Activated CD8-positive, alpha-beta memory T cell treated with anti-CD3 and anti-CD28 coated beads, Interleukin-2, amount 50 U/mL, for 24 hours (primary cell): Measurements from ENCODE around the gene ATP8B4.
"Not testable (repeated sequence)": the region's sequence is repeated elsewhere in the genome, so short reads cannot be mapped to it uniquely, and the experiment has no call there.

Experiments used
- DNase-seq: peaks from one replicate; pipeline ENCODE4 v3.0.0-alpha.2; 2020; ENCODE audit errors: extremely low read depth

The ATP8B4 gene

GRCh38 chr15:50109076-50109987, 9.7 kb downstream of the ATP8B4 start:
- no peak for DNase-seq

GRCh38 chr15:50108461-50108860, 10.6 kb downstream of the ATP8B4 start:
- no peak for DNase-seq

- no peak for DNase-seq
Measured at GRCh38 chr15:50107591-50108408, 11.2 kb downstream of the ATP8B4 start.

GRCh38 chr15:50107157-50107556, 11.9 kb downstream of the ATP8B4 start:
- DNase-seq: no peak

GRCh38 chr15:50106457-50106856, 12.6 kb downstream of the ATP8B4 start:
- DNase-seq: no peak

GRCh38 chr15:50100486-50100885, 18.5 kb downstream of the ATP8B4 start:
- DNase-seq: no peak

- DNase-seq: no peak
Measured at GRCh38 chr15:50098545-50098944, 20.5 kb downstream of the ATP8B4 start.

- DNase-seq: no peak
Measured at GRCh38 chr15:50095938-50096821, 22.9 kb downstream of the ATP8B4 start.

- DNase-seq: not testable (repeated sequence)
Measured at GRCh38 chr15:50089386-50089785, 29.6 kb downstream of the ATP8B4 start.

- no peak for DNase-seq
Measured at GRCh38 chr15:50084932-50085331, 34.1 kb downstream of the ATP8B4 start.

GRCh38 chr15:50083424-50084025, 35.5 kb downstream of the ATP8B4 start:
- DNase-seq: no peak

- no peak for DNase-seq
Measured at GRCh38 chr15:50082066-50082465, 37.0 kb downstream of the ATP8B4 start.

- no peak for DNase-seq
Measured at GRCh38 chr15:50077651-50078050, 41.4 kb downstream of the ATP8B4 start.

- no peak for DNase-seq
Measured at GRCh38 chr15:50077176-50077575, 41.9 kb downstream of the ATP8B4 start.

GRCh38 chr15:50075319-50075718, 43.7 kb downstream of the ATP8B4 start:
- DNase-seq: no peak

- DNase-seq: no peak
Measured at GRCh38 chr15:50071551-50072258, 47.3 kb downstream of the ATP8B4 start.

- no peak for DNase-seq
Measured at GRCh38 chr15:50068016-50068415, 51.0 kb downstream of the ATP8B4 start.

- DNase-seq: no peak
Measured at GRCh38 chr15:50067254-50067653, 51.8 kb downstream of the ATP8B4 start.

- no peak for DNase-seq
Measured at GRCh38 chr15:50066666-50067065, 52.4 kb downstream of the ATP8B4 start.

GRCh38 chr15:50066202-50066601, 52.8 kb downstream of the ATP8B4 start:
- DNase-seq: no peak

- no peak for DNase-seq
Measured at GRCh38 chr15:50065279-50065678, 53.8 kb downstream of the ATP8B4 start.
